Posterior cingulate gyrus (tissue), 11 donors: ENCODE measurements around the gene PROK2.
A peak's percentile ranks its signal among the peaks of the same experiment; 100 is the strongest.

Experiments
- DNase-seq, 10 donors: peaks; one replicate each; pipeline versions ENCODE4 v3.0.0 to v3.0.0-alpha.2; 2020 to 2021; ENCODE audit warnings: mixed read lengths in 3 of 10
- intact Hi-C: fragments of 100-400 bp; cut with DNase I; formaldehyde crosslinking; loops from one replicate; pipeline ENCODE4 v1.15.1; 2023

PROK2 gene

DNA sequence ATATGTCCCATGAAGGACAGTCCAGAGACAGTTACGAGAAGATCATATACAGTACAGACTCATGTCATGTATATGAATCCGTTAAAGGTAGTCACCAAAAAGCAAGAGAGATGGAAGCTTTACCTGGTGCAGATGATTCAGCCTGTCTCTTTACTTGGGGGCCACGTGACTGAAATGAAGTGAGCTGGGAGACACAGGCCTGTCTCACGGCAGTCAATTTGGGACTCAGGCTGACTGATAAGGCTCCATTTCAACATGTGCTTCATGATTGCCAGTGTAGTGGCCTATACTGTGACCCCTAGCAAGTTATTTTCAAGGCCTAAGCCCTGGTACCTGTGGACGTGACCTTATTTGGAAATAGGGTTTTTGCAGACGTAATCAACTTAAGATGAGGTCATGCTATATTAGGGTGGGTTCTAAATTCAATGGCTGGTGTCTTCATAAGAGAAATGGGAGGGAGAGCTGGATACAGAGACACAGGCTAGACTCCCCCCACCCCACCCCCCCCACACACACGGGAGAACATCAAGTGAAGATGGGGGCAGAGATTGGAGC lies 3.0 kb upstream of the PROK2 start:
- intact Hi-C loops, result no loop called here
- no peak for DNase-seq

DNA sequence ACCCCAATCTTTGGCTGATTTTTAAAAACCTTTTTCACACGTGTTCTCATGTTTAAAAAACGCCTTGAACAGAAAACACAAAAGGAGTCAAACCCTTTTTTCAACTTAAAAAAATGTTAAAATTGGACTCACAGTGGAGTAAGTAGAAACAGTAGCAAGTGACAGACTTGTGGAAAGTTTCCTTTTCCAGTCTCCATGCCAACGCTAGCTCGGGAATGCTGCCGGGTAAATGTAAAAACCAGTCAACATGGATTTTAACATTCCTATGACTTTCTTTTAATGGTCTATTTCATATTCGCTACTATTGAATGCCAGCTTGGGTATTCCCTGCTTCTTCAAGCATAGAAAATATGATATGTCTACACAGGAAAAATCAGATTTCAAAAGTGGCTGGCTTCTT lies 1.6 kb upstream of the PROK2 start:
- intact Hi-C loops, result no loop called here
- DNase-seq, result no peak

DNA sequence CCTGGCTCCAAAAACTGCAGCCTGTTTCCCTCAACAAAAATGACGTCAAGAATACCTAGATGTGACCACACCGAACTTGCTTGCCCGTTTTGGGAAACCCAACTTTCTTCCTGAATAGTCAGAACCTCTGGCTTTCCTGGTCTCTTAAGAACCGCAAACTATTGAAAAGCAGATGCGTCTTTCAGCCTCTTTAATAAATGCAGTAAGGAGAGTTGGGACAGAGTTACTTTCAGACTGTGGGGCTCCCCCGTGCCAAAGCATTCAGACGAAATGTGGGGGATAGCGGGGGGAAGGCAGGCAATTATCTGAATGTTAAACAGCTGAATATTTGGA lies 1.2 kb upstream of the PROK2 start:
- intact Hi-C loops, result no loop called here
- DNase-seq, result no peak

DNA sequence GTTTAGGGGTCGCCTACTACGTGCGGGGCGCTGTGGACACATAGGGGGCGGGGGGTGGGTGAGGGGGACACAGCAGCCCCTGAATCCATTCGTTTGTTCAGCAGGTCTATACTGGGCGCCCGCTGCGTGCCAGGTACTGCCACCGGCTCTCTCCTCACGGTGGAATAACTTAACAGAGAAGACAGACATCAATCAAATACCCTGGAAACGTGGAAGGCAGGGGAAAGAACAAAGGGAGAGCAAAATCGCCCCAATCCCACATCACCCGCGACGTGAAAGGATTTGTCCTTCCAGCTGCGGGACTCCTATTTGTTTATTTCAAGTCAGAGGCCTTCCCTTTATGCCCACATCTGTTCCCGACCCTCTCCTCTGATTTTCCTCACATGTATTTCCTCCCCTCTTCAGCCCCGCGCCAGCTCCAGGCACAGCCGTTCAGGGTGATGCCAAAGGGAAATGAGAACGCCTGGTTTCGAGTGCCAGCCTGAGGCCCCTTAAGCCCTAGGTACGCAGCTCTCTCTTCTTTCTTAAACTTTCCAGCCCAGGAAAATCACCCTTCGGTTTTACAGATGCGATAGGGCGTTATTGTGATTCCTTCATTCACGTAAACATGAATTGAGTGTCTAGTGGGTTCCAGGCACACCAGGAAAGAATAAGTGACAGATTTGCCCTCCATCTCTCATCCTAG lies 726 bp upstream of the PROK2 start:
- peak in 1 of 10 donors; percentile 31 for DNase-seq
- intact Hi-C loops, result no loop called here

DNA sequence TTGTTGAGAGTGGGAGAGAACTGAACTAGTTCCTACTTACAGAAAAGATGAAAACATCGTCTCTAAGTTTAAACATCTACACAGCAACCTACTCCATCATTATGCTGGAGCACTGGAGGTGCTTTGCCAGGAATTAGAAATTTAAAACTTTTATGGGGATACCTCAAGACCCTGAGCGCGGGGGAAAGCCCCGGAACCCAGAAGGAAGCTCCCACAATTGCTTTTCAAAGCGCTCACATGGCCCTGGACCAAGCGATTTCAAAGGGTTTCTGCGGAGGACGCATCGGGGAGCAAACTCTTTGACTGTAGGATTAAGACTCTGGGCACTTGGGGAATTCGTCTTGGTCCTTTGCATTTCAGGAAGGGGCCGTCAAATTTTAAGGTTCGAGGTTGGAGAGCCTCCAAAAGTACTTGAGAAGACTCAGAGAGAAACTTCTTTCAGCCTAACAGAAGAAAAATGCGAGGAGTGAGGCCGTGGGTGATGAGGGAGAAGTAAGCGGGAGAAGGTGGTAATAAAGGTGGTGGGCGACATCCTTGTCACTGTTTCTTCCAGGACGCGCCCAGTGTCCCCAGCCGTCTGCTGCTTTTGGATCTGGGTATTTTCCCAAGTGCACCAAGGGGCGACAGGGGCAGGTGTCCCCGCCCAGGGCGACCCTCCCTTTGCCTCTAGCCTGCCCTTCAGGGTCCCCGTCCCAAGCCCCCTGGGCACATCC lies 591 bp downstream of the PROK2 start:
- DNase-seq, result no peak
- intact Hi-C loops, result no loop called here

DNA sequence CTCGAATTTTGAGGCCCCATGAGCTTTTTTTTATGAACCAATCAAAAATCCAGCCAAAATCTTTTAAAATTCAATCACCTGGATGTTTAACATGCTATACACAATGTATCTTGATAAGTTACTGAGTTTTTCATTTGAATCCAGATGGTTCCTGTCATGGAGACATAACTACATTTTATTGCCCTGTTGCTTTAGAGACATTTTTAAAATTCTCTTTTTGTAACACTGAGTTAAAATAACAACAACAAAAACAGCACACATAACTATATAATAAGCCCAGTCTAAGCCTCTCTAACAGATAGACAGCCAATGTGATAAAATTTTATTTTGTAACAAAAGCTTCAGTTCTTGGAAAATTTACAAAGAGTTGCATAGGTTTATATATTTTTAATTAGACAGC lies 1.8 kb downstream of the PROK2 start:
- intact Hi-C loops, result no loop called here
- DNase-seq, result no peak

DNA sequence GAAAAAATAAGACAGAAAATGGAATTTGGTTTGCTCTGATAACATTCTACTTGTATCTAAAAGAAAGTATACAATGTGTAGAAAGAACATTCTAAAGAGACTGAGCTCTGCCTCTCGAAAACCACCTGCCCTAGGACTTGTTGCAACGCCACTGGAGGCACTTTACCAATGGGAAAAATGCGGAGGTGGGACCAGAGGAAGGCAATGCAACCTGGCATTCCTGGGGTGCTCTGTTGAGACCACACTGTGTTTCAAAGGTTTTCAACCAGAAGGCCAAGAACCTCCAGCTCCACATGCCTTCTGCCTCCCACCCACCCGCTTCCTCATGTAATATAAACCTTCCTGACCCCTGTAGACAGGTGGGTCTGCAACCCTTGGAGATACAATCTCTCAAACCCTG lies 4.5 kb downstream of the PROK2 start:
- DNase-seq, result no peak
- intact Hi-C loops, result no loop called here

DNA sequence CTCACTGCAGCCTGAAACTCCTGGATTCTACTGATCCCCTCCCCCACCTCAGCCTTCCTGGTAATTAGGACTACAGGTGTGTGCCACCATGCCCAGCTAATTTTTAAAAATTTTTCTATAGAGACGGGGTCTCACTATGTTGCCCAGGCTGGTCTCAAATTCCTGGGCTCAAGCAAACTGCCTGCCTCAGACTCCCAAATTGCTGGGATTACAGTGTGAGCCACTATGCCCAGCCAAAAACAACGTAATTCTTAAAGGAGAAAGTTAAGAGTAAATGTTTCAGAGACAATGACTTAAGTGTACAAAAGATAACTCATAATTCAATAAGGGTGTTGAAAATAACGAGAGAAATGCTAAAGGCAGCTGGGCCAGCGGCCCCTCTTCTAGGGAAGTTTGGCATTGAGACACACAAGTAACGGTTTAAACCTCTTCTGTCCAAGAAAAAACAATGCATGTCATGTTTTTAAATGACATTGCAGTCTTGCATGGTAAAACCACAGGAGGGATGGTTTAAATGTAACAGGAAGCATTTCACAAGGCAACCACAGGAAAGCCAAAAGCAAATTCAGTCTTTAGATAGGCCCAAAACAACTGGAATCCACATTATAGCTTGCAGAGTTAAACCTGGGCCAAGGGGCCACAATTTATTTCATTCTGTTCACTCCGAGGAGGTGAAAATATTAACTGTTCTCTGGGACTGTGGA lies 5.1 kb downstream of the PROK2 start:
- intact Hi-C loops, result no loop called here
- DNase-seq, result no peak

DNA sequence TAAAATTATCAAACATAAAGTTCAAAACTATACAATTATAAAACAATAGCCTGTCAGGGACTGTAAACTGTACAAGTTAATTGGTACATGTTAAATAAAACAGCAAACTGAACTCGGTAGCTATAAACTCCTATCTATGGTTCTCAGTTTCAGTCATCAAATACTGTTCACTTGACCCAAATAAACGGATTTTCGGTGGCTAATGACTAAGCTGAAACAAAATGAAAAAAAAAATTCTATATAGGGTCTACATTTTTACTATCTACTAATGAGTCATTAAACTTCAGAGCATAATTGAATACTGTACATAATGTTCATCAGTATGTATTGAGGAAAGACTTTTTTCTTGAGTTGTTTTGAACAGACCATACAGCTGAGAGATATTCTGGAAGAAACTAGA lies 6.6 kb downstream of the PROK2 start:
- intact Hi-C loops, result no loop called here

DNA sequence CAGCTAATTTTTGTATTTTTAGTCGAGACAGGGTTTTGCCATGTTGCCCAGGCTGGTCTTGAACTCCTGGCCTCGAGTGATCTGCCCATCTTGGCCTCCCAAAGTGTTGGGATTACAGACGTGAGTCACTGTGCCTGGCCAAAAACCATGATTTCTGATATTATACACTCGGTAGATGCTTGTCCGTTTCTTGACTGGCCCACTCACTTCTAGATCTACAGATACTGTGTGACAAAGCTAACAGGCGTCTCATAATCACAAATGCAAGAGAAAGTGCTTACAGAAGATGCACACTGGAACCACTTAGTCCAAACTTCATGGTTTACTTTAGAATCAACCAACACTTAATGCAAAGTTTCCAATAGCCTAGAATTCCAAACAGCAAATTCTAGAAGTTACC lies 8.4 kb downstream of the PROK2 start:
- DNase-seq, result no peak
- intact Hi-C loops, result no loop called here

More for the DNA sequence above, 6.6 kb downstream of the PROK2 start:
- no peak for DNase-seq

DNA sequence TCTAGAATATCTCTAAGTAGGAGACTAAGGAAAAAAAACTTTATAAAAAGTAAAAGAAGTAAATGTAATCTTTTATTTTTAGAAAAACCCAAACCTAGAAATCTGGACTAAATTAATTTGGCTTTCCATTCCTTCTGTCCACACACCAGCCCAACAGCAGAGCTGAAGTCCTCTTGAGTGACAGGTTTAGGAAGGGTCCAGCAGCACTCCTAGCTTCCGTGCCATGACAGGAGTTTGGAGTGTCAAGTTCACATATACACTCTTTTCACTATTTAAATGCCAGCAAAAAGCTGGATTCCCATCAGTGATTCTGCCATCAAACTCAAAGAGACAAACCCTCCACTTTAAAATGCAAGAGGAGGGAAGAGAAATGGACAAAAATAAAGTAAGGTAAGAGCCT lies 13.1 kb downstream of the PROK2 start:
- no peak for DNase-seq
- intact Hi-C loops, result no loop called here

DNA sequence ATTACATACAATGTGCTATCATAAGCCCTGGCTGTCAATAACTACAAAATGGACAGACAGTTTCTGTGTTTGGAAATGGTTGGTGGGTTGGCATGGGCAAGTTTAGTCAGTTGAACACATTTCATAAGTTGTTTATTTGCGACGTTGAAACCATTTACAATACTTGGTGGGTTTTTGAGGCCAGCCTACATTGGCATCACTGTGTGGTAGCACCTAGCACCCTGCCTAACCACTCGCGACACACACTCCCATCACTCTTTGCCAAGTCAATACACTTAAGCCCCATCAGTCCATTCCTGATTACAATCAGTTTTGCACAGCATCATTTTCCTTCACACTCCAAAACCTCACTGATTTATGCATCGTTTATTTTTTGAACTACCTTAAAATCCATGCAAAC lies 13.8 kb downstream of the PROK2 start:
- no peak for DNase-seq
- intact Hi-C loops, result no loop called here

DNA sequence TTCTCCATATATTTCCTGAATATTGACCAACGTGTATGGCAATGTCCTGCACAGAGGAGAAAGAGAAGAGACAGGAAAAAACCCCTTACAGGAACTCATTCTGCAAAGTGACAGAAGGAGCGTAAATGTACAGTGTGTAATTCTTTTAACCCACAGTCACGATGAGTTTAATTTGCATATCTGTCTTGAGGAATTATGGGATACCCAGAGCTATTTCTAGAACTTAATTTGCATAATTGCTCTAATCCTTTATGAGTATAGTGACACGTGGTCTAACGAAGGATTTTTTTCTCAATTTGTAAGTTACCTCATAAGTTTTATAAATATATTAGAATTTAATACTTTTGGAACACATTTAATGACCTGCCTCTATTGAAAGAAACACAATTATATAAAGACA lies 21.5 kb downstream of the PROK2 start:
- intact Hi-C loops, result no loop called here
- no peak for DNase-seq

DNA sequence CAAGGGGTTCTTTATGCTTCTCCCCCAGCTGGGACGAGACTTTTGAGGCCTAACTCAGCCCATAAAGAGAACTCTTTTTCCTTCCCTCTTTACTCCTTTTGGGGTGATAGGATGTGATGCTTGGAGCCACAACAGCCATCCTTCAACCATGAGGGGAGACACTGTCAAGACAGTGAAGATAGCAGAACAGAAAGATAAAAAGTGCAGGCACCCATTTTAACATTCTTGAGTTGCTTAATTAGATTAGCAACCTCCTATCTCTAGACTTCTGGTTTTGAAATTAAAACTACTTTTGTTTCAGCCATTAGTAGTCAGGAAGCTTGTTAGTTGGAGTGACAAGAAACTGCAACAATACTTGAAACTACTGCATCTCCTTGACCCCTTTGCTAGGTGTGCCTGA lies 24.8 kb downstream of the PROK2 start:
- no peak for DNase-seq
- intact Hi-C loops, result no loop called here

DNA sequence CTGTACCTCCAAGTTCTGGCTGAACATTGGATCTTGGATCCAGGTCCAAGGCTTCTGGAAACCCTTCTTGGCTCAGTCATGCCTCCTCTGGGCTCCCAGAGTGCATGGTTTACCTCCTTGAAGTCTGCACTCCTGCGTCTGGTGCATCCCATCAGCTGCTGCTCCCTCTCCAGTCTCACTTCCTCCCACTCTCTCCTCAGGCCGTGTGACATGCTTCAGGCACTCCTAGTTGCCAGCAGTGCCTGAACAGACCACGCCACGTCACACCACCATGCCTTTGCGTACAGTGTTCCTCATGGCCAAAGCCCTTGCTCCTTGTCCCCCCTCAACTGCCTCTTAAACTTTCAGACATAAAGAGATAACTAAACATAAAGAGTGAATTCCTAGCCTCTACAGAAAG lies 25.5 kb downstream of the PROK2 start:
- peak in 1 of 10 donors; percentile 68 for DNase-seq
- intact Hi-C loops, result no loop called here

DNA sequence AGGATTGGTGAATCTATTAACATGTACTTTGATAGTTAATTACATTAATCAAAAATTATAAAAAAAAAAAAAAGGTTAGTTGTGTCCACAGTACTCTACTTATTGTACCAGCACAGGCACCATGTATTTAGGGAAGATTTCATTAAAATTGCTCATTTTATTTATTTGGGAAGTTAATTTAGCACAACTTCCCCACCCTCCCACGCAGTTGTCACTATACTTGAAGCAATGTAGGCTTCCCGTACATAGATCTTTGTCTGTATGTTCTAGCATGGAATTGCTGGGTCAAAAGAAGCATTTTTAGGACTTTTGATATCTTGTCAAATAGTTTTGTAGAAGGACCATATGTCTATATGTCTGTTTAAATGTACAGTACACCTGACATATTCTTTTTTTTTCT lies 26.9 kb downstream of the PROK2 start:
- no peak for DNase-seq
- intact Hi-C loops, result no loop called here

DNA sequence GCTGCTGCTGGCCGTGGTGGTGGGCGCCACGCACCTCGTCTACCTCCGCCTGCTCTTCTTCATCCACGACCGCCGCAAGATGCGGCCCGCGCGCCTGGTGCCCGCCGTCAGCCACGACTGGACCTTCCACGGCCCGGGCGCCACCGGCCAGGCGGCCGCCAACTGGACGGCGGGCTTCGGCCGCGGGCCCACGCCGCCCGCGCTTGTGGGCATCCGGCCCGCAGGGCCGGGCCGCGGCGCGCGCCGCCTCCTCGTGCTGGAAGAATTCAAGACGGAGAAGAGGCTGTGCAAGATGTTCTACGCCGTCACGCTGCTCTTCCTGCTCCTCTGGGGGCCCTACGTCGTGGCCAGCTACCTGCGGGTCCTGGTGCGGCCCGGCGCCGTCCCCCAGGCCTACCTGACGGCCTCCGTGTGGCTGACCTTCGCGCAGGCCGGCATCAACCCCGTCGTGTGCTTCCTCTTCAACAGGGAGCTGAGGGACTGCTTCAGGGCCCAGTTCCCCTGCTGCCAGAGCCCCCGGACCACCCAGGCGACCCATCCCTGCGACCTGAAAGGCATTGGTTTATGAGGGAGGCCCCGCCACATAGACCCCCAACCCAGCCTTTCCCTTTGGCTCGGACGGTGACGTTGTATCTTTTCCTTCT lies 30.2 kb downstream of the PROK2 start:
- intact Hi-C loops, result no loop called here
- peak in 2 of 10 donors; percentile 11 to 63 for DNase-seq

DNA sequence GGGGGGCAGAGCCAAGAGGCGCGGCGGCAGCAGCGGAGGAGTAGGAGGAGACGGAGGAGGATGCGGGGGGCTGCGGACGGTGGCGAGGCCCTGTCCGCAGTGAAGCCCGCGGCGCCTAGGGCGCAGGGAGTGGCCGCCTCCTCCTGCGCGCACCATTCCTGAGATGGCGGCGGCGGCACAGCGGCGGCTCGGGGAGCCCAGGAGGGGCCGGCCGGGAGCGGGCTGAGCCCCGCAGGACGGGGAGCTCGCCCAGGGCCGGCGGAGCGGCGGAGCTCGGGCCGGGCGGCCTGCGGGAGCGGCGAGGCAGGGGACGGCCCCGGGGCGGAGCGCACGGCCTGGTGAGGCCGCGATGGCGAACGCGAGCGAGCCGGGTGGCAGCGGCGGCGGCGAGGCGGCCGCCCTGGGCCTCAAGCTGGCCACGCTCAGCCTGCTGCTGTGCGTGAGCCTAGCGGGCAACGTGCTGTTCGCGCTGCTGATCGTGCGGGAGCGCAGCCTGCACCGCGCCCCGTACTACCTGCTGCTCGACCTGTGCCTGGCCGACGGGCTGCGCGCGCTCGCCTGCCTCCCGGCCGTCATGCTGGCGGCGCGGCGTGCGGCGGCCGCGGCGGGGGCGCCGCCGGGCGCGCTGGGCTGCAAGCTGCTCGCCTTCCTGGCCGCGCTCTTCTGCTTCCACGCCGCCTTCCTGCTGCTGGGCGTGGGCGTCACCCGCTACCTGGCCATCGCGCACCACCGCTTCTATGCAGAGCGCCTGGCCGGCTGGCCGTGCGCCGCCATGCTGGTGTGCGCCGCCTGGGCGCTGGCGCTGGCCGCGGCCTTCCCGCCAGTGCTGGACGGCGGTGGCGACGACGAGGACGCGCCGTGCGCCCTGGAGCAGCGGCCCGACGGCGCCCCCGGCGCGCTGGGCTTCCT lies 31.0 kb downstream of the PROK2 start, which contains the start of gene GPR27:
Gene GPR27, plus strand, starts transcription at position 155 of the 909 bp plus-strand sequence. Its CDS starts 195 bp downstream, at position 350.
- peak in 5 of 10 donors; percentile 16 to 83 (median 36) for DNase-seq
- intact Hi-C loops, result no loop called here

DNA sequence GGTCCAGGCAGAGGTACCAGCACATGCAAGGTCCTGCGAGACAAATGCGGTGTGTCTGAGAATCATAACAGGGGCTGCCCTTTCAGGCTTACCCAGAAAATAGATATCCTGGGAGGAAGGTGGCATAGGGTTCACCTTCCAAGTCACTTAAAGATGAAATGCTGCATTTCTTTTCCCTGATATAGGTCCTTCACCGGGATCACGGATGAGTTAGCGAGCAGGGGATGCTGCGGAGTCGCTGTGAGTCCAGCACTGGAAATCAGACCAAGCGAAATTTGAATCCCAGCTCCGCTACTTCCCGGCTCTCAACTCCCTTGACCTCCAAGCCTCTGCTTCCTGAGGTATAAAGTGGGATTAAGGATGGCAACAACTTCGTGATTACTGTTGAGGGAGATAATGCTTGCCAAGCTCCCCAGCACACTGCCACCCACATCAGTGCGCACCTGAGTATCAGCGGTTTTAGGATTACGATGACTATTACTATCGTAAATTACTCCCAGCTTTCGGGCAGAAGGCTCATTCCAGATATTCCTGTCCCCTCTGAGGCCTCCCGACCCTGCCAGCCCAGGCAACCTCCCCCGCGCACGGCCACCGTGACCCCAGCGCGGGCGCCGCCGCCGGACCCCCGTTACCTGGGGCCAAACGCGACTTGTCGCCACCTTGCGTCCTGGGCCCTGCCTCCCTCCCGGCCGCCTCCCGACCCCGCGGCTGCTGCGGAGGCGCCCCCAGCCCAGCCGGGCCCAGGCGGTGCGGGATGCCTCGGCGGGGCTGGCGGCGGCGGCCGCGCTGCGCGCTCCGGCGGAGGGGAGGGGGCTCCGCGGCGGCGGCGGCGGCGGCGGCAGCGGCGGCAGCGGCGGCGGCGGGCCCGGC lies 31.9 kb downstream of the PROK2 start:
- intact Hi-C loops, result no loop called here
- peak in 1 of 10 donors; percentile 75 for DNase-seq
